Cortex of kidney (tissue), 1 donor: ENCODE results near the gene VDR.

Source experiments
- DNase-seq: peaks from one replicate; lab custom pipeline; 2025; lab: John Stamatoyannopoulos, UW

Gene VDR

GRCh38 chr12:47892819-47893218, 12.0 kb downstream of the VDR start:
- DNase-seq, result no peak

- no peak for DNase-seq
Observed at GRCh38 chr12:47891356-47891755, 13.4 kb downstream of the VDR start.

- DNase-seq, result no peak
Observed at GRCh38 chr12:47889040-47889439, 15.8 kb downstream of the VDR start.

GRCh38 chr12:47888153-47888819, 16.5 kb downstream of the VDR start:
- no peak for DNase-seq

GRCh38 chr12:47887529-47887928, 17.3 kb downstream of the VDR start:
- no peak for DNase-seq

- DNase-seq, result no peak
Observed at GRCh38 chr12:47886510-47887240, 18.1 kb downstream of the VDR start.

GRCh38 chr12:47885566-47885965, 19.2 kb downstream of the VDR start:
- DNase-seq, result no peak

- no peak for DNase-seq
Observed at GRCh38 chr12:47885012-47885501, 19.7 kb downstream of the VDR start.

GRCh38 chr12:47884501-47884900, 20.3 kb downstream of the VDR start:
- DNase-seq, result no peak

- no peak for DNase-seq
Observed at GRCh38 chr12:47883663-47884195, 21.1 kb downstream of the VDR start.

GRCh38 chr12:47882781-47883546, 21.8 kb downstream of the VDR start:
- no peak for DNase-seq

- DNase-seq, result no peak
Observed at GRCh38 chr12:47881826-47882427, 22.9 kb downstream of the VDR start.

GRCh38 chr12:47881051-47881450, 23.7 kb downstream of the VDR start:
- DNase-seq, result no peak

- no peak for DNase-seq
Observed at GRCh38 chr12:47878918-47879481, 25.8 kb downstream of the VDR start.

- DNase-seq, result no peak
Observed at GRCh38 chr12:47878293-47878917, 26.4 kb downstream of the VDR start.

GRCh38 chr12:47877081-47877480, 27.7 kb downstream of the VDR start:
- no peak for DNase-seq

GRCh38 chr12:47876440-47876960, 28.3 kb downstream of the VDR start:
- DNase-seq, result no peak

- no peak for DNase-seq
Observed at GRCh38 chr12:47875746-47876439, 28.9 kb downstream of the VDR start.

- DNase-seq, result no peak
Observed at GRCh38 chr12:47874316-47874715, 30.5 kb downstream of the VDR start.

GRCh38 chr12:47870175-47870781, 34.5 kb downstream of the VDR start:
- DNase-seq, result no peak
